ENCODE results near the gene TIFAB.

The TIFAB gene

GRCh38 chr5:135440916-135441315, 11.2 kb downstream of the TIFAB start:
- DNase-seq, result no peak

- DNase-seq, result no peak
Observed at GRCh38 chr5:135439231-135440205, 12.6 kb downstream of the TIFAB start.

- no peak for DNase-seq
Observed at GRCh38 chr5:135438636-135439221, 13.4 kb downstream of the TIFAB start.

GRCh38 chr5:135437796-135438560, 14.2 kb downstream of the TIFAB start:
- DNase-seq, result no peak

- DNase-seq, result peak; percentile 81
Observed at GRCh38 chr5:135437422-135437795, 14.7 kb downstream of the TIFAB start.

GRCh38 chr5:135436951-135437418, 15.2 kb downstream of the TIFAB start:
- no peak for DNase-seq

- no peak for DNase-seq
Observed at GRCh38 chr5:135435467-135436330, 16.5 kb downstream of the TIFAB start.

- no peak for DNase-seq
Observed at GRCh38 chr5:135434591-135435466, 17.3 kb downstream of the TIFAB start.

GRCh38 chr5:135433681-135434426, 18.3 kb downstream of the TIFAB start:
- no peak for DNase-seq

GRCh38 chr5:135432113-135432512, 20.0 kb downstream of the TIFAB start:
- no peak for DNase-seq

GRCh38 chr5:135430135-135430437, 22.1 kb downstream of the TIFAB start:
- DNase-seq, result no peak

- no peak for DNase-seq
Observed at GRCh38 chr5:135429301-135430134, 22.6 kb downstream of the TIFAB start.

- no peak for DNase-seq
Observed at GRCh38 chr5:135428586-135428985, 23.6 kb downstream of the TIFAB start.

- peak; percentile 69 for DNase-seq
Observed at GRCh38 chr5:135426102-135427082, 25.8 kb downstream of the TIFAB start.

- DNase-seq, result peak; percentile 78
Observed at GRCh38 chr5:135425641-135426040, 26.5 kb downstream of the TIFAB start.

- no peak for DNase-seq
Observed at GRCh38 chr5:135423846-135424168, 28.3 kb downstream of the TIFAB start.

GRCh38 chr5:135423146-135423845, 28.9 kb downstream of the TIFAB start:
- peak; percentile 65 for DNase-seq

GRCh38 chr5:135422419-135422818, 29.7 kb downstream of the TIFAB start:
- DNase-seq, result no peak
